Ishikawa (cell line): ENCODE results near the gene AK9.

ENCODE experiments used
- CEBPB ChIP-seq: IDR thresholded peaks from 2 replicates; pipeline ENCODE4 v1.6.1; 2012
- CREB1 ChIP-seq: IDR thresholded peaks from 2 replicates; pipeline ENCODE4 v1.6.1; 2012; ENCODE audit warnings: low read depth
- EGR1 ChIP-seq: IDR thresholded peaks from 2 replicates; pipeline ENCODE4 v1.6.1; 2012
- EP300 ChIP-seq: IDR thresholded peaks from 2 replicates; pipeline ENCODE4 v1.6.1; 2012; ENCODE audit warnings: borderline replicate concordance
- FOXM1 ChIP-seq: IDR thresholded peaks from 2 replicates; pipeline ENCODE4 v1.6.1; 2012; ENCODE audit warnings: low read depth, borderline replicate concordance
- NFIC ChIP-seq: IDR thresholded peaks from 2 replicates; pipeline ENCODE4 v1.6.1; 2012
- RAD21 ChIP-seq: IDR thresholded peaks from 2 replicates; pipeline ENCODE4 v1.6.1; 2012; ENCODE audit warnings: low read depth
- TAF1 ChIP-seq: IDR thresholded peaks from 2 replicates; pipeline ENCODE4 v1.6.1; 2012; ENCODE audit warnings: low read depth, mild to moderate bottlenecking
- TCF12 ChIP-seq: IDR thresholded peaks from 2 replicates; pipeline ENCODE4 v1.6.1; 2012; ENCODE audit warnings: low read depth
- TEAD4 ChIP-seq: IDR thresholded peaks from 2 replicates; pipeline ENCODE4 v1.6.1; 2012
- YY1 ChIP-seq: IDR thresholded peaks from 2 replicates; pipeline ENCODE4 v1.6.1; 2012; ENCODE audit warnings: low read depth
- ZBTB7A ChIP-seq: IDR thresholded peaks from 2 replicates; pipeline ENCODE4 v1.6.1; 2012; ENCODE audit warnings: low read depth
- TF ChIP-seq, protein P1 (sequence below): IDR thresholded peaks from 2 replicates; pipeline ENCODE4 v1.6.1; 2012
- TF ChIP-seq, protein P2 (sequence below): IDR thresholded peaks from 2 replicates; pipeline ENCODE4 v1.6.1; 2012
- TF ChIP-seq, protein P3 (sequence below): IDR thresholded peaks from 2 replicates; pipeline ENCODE4 v1.6.1; 2012; ENCODE audit warnings: low read depth, mild to moderate bottlenecking

AK9 gene

DNA sequence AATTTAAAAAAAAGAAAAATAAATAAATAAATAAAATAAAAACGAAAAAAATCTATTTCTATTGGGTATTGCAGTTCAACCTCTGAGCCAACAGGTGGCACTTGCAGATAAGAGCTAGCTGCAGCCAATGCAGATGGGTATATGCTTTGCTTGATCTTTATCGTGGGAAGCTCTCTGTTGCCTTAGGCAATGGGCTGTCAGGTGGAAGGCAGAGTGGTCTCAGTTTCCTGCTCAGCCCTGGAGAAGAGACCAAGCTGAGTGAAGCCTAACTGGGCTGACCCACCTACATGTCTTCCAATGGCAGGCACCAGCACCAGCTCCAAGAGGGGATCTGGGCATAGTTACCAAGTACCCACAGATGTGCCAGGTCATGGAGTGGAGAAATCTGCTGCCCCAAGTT is 95.0 kb downstream of the AK9 start:
- no peak for TF ChIP-seq EGR1
- TF ChIP-seq NFIC, result no peak
- TF ChIP-seq, protein P1, sequence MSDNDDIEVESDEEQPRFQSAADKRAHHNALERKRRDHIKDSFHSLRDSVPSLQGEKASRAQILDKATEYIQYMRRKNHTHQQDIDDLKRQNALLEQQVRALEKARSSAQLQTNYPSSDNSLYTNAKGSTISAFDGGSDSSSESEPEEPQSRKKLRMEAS, result no peak
- peak; percentile 53 for TF ChIP-seq RAD21
- TF ChIP-seq ZBTB7A, result no peak

DNA sequence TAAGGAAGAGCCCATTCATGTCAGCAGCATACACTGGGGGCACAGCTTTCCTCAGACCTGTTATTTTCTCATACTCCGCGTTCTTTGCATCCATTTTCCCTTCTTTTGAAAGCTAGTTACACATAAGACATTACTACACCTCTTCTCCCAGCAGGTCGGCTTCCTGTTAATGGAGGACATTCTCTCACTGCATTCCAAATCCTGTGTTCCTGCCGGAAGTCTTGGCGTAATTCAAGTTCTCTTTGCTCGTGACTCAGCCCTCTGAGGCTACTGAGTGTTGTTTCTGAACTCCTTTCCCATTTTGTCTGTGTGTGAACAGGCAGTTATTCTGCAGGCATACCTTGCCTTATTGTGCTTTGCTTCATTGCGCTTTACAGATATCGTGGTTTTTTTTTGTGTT is 110.5 kb downstream of the AK9 start:
- TF ChIP-seq ZBTB7A, result no peak
- TF ChIP-seq, protein P1, result no peak
- no peak for TF ChIP-seq CEBPB
- TF ChIP-seq TAF1, result no peak
- TF ChIP-seq, protein P2, sequence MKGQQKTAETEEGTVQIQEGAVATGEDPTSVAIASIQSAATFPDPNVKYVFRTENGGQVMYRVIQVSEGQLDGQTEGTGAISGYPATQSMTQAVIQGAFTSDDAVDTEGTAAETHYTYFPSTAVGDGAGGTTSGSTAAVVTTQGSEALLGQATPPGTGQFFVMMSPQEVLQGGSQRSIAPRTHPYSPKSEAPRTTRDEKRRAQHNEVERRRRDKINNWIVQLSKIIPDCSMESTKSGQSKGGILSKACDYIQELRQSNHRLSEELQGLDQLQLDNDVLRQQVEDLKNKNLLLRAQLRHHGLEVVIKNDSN, result no peak
- TF ChIP-seq FOXM1, result no peak
- TF ChIP-seq EGR1, result no peak
- no peak for TF ChIP-seq CREB1
- TF ChIP-seq NFIC, result no peak
- no peak for TF ChIP-seq RAD21
- TF ChIP-seq, protein P3, sequence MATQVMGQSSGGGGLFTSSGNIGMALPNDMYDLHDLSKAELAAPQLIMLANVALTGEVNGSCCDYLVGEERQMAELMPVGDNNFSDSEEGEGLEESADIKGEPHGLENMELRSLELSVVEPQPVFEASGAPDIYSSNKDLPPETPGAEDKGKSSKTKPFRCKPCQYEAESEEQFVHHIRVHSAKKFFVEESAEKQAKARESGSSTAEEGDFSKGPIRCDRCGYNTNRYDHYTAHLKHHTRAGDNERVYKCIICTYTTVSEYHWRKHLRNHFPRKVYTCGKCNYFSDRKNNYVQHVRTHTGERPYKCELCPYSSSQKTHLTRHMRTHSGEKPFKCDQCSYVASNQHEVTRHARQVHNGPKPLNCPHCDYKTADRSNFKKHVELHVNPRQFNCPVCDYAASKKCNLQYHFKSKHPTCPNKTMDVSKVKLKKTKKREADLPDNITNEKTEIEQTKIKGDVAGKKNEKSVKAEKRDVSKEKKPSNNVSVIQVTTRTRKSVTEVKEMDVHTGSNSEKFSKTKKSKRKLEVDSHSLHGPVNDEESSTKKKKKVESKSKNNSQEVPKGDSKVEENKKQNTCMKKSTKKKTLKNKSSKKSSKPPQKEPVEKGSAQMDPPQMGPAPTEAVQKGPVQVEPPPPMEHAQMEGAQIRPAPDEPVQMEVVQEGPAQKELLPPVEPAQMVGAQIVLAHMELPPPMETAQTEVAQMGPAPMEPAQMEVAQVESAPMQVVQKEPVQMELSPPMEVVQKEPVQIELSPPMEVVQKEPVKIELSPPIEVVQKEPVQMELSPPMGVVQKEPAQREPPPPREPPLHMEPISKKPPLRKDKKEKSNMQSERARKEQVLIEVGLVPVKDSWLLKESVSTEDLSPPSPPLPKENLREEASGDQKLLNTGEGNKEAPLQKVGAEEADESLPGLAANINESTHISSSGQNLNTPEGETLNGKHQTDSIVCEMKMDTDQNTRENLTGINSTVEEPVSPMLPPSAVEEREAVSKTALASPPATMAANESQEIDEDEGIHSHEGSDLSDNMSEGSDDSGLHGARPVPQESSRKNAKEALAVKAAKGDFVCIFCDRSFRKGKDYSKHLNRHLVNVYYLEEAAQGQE, result no peak

DNA sequence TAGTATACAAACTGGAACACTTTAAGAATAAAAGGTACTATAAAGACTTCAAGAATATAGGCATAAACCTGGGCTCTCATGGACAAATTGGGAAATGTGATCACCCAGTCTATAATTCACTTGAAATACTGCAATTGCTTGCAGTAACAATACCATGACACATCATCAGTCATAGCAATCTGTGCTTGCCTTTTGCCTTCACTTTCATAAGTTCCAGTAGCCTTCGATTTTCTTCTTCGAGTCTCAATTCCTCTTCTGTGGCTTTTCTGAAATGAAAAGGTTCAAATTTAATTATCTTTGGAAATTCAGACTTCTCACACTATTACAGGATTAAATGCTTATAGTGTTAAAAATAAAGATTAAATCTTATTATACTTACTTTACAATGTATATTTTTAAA is 111.6 kb downstream of the AK9 start:
- TF ChIP-seq YY1 (no peak), EGR1 (no peak), ZBTB7A (no peak), TCF12 (no peak), NFIC (no peak), TEAD4 (no peak), TAF1 (no peak), RAD21 (no peak), EP300 (no peak), CREB1 (no peak), CEBPB (no peak), FOXM1 (no peak)
- TF ChIP-seq, protein P3, result no peak
- TF ChIP-seq, protein P1, result no peak
- TF ChIP-seq, protein P2, result no peak

DNA sequence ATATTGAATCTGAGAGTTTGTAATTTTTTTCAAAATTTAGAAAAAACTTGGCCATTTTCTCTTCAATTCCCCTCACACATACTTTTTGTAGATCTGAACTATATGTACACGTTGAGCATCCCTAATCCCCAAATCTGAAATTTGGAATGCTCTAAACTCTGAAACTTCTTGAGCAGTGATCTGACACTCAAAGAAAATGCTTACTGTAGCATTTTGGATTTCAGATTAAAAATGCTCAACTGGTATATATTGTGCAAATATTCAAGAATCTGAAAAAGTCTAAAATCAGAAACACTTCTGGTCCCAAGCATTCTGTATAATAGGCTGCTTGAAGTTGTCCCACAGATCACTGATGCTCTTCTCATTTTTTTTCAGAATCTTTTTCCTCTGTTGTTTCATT is 129.2 kb downstream of the AK9 start:
- no peak for TF ChIP-seq TCF12
- TF ChIP-seq CEBPB, result no peak
- TF ChIP-seq TAF1, result no peak
- TF ChIP-seq, protein P1, result no peak
- TF ChIP-seq TEAD4, result no peak

DNA sequence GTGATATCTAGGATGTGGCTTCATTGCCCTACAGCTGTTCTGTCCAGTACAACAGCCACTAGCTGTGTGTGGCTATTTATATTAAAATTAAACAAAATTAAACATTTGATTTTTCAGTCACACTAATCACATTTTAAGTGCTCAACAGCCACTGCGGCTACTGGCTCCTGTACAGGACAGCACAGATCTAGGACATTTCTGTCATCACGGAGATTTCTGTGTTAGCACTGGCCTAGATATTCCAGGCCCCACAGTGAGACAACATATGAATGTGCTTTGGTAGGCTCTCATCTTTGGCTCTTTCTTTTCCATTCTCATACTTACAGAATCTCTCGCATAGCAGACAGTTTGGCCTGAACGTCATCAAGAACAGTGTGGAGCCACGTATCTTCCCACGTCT is 159.6 kb downstream of the AK9 start:
- no peak for TF ChIP-seq ZBTB7A
- no peak for TF ChIP-seq CREB1
- TF ChIP-seq EP300, result no peak
- no peak for TF ChIP-seq CEBPB
- TF ChIP-seq, protein P3, result no peak
- TF ChIP-seq, protein P2, result no peak
- no peak for TF ChIP-seq EGR1
- no peak for TF ChIP-seq NFIC
- TF ChIP-seq TEAD4, result no peak
- TF ChIP-seq TCF12, result no peak
- TF ChIP-seq, protein P1, result no peak
- TF ChIP-seq RAD21, result no peak
- no peak for TF ChIP-seq TAF1
- no peak for TF ChIP-seq YY1
- TF ChIP-seq FOXM1, result no peak
